Gastroesophageal sphincter (tissue), 3 donors: ENCODE results near the gene TP63.

Source experiments
- CTCF ChIP-seq, 4 experiments: fragments of 200-600 bp in 2 of 4; fragments of 450-650 bp in 2 of 4; sonication (generic) in 1 of 4; IDR thresholded peaks; one replicate each; pipeline ENCODE4 v1.5.1; 2017 to 2019; ENCODE audit warnings: antibody characterized with exemption in 4 of 4, mild to moderate bottlenecking in 2 of 4, moderate library complexity in 2 of 4
- EP300 ChIP-seq: sonication (generic); formaldehyde crosslinking; IDR thresholded peaks from one replicate; pipeline ENCODE4 v1.6.1; 2017; ENCODE audit warnings: antibody characterized with exemption, mild to moderate bottlenecking
- POLR2AphosphoS5 ChIP-seq: sonication (generic); formaldehyde crosslinking; IDR thresholded peaks from one replicate; pipeline ENCODE4 v1.6.1; 2017; ENCODE audit warnings: antibody characterized with exemption

GRCh38 chr3:189827108-189827507 is 195.9 kb downstream of the TP63 start:
- no peak for TF ChIP-seq CTCF (IDR thresholded peaks at IDR 0.05)
- no peak for TF ChIP-seq EP300
- no peak for TF ChIP-seq POLR2AphosphoS5
